Activated T-cell treated with anti-CD3 and anti-CD28 coated beads for 48 hours (primary cell): Measurements from ENCODE around the gene INTS6L.
"Not testable (repeated sequence)": the region's sequence is repeated elsewhere in the genome, so short reads cannot be mapped to it uniquely, and the experiment has no call there.

Experiments used
- DNase-seq: peaks from one replicate; pipeline ENCODE4 v3.0.0-alpha.2; 2020; ENCODE audit warnings: low read depth

The INTS6L gene

DNA sequence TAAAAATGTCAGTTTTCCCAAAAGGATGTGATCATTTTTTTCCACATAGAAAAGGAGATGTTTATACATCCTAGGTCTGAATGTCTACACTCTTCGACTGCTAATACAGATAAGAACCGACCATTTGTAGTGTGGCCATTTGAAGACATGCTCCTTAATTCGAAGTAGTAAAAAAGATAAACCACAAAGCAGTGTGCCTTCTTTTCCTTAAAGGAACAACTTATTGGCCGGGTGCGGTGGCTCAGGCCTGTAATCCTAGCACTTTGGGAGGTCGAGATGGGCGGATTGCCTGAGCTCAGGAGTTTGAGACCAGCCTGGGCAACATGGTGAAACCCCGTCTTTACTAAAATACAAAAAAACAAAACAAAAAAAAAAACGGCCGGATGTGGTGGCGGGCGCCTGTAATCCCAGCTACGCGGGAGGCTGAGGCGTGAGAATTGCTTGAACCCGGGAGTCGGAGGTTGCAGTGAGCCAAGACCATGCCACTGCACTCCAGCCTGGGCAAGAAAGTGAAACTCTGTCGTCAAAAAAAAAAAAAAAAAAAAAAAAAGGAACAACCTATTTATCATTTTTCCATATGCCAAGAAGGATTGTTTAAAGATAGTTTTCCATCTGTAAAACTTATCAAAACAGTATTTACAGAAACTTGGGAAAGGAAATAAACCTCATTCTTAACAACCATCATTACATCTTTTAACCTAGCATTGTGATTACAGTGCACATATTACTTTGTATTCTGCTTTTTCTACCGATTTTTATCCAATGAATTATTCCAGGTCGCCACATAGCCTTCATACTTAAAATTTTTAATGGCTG, 2.6 kb downstream of the INTS6L start:
- DNase-seq, result no peak

GRCh38 chrX:135528254-135528653, 7.8 kb downstream of the INTS6L start:
- no peak for DNase-seq

DNA sequence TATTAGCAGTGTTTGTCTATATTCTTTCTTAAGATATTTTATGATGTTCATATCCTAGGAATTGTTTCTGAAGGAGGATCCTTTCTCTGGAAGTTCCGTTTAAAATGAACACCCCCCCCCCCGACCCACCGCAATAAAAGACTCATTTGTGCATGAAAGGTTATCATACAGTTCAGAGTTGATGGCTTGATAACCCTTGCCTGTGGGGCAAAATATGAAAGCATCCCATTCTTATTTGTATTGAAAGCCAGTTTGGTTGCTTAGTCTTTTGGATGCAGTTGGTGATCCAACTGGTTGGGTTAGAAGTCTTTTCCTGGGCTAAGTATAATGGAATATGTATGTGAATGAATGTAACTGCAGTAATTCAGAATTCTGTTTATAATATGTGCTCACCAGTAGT, 8.3 kb downstream of the INTS6L start:
- DNase-seq, result no peak

DNA sequence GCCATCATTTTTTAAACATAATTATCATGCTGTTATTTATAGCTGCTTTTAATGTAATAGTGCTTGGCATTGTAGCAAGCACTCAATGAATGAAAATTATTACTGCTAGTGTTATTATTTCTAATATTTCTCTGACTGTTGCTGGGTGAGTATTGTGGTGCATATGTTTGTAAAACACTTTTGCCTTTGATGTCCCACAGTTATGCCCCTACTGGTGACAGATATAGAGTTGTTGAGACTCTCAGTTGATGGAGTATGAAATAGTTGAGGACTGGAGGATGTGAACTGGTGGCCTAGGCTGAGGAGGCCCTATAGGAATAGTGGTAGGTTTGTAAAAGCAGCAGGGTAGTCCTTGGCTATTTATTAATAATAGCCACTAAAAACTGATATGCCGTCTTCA, 9.6 kb downstream of the INTS6L start:
- DNase-seq, result no peak

DNA sequence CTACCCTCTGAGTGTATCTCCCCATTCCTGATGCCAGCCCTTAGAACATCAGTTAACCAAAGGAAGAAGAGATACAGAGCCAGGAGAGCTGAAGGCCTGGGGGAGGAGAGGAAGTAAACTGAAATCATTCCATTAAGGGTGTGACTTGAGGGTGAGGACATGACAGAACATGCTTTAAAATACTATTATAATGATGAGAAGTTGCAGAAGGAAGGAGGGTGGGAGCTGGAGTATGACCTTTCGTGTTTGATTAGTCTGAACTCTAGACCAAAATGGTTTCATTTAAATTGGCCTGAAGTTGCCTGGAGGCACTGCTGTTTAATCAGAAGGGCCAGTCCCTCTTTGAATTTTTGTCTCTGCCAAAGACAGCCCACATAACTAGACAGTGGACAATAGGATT, 11.4 kb downstream of the INTS6L start:
- no peak for DNase-seq

GRCh38 chrX:135535077-135535940, 14.8 kb downstream of the INTS6L start:
- no peak for DNase-seq

GRCh38 chrX:135536877-135537276, 16.4 kb downstream of the INTS6L start:
- DNase-seq, result no peak

DNA sequence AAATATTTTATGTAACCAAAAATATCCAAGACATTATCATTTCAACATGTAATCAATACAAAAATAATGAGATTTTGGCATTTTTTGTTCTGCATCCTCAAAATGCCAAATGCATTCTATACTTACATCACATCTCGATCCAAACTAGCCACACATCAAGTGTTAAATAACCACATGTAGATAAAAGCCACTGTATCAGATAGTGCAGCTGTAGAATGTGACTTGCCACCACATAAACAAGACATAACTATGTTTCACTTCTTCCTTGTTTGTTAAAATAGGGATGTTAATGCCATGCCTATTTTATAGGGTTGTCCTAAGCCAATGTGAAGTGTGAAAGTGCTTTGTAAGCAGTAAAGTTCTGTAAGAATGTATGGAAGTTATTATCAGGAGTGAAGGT, 20.9 kb downstream of the INTS6L start:
- no peak for DNase-seq

DNA sequence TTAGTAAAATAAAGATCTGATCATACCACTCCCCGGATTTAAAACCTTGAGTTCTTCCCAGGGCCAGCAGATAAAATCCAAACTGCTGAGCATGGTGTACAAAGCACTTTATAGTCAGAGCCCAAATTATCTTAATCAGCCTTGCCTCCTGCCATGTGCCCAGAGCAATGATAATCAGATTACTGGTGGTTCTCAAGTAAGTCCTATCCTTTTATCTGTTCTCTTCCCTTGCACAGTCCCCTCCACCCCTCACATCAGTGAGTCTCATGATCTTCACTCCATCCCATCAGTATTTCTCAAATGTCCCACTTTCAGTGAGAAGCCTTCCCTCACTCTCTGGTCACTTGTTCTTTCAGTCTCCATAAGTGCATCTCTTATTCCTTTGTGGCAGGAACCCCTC, 22.7 kb downstream of the INTS6L start:
- no peak for DNase-seq

GRCh38 chrX:135543924-135544323, 23.5 kb downstream of the INTS6L start:
- peak; percentile 3 for DNase-seq

DNA sequence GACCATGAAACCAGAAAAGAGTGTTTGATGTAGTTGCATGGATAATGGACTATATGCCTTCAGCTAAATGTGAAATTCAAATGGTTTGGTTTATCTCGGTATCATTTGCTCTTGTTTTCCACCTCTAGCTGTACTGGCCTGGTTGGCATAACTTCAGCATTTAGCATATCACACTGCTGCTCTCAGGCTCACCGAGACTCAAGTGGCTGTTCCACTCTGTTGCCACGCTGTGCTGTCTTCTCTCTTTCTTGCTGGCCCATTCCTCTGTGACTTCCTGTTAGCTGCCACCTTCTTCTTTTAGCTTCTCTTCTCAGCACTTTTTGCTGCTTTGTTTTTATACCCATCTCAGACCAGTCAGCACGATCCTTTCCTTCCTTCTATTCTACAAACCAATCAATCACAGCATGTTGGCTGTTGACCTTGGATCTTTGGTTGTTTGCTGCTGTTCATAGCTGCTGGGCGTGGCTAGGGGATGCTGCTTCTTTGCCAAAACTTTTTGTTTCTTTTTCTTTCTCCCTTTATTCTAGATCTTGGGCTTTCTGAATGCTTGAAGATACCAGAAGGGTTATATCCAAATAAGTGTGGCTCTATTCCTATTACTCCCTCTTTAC, 24.0 kb downstream of the INTS6L start:
- no peak for DNase-seq

DNA sequence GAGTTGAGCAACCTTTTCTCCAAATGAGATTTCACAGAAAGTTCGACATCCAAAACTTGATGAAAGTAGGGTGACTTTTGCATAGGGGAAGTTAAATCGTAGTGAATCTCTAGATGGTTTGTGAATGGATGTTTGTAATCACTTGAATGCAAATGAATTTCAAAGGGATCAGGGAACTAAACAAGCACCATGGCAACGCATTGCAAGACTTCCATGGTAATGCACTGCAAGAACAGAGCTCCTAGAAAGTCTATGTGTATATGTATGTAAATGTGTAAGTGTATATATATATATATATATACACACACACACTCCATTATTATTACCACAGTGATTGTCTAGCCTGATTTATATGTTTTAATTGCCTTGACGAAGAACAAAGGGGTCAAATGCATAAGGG, 27.3 kb downstream of the INTS6L start:
- no peak for DNase-seq

DNA sequence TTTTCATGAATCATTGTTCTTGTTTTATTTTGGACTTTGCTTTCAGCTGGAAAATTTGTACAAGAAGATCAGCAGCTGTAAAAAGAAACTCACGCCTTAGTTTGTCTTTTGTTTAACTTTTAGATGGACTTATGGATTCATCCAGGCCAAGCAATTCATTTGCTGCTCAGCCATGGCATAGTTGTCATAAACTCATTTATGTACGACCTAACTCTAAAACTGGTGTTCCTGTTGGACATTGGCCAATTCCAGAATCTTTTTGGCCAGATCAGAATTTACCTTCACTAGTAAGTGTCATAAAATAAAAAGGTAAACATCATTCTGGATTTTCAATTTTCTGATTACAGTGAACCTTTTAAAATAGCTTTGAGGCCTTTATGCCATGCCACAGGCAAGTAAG, 29.1 kb downstream of the INTS6L start:
- DNase-seq, result no peak

DNA sequence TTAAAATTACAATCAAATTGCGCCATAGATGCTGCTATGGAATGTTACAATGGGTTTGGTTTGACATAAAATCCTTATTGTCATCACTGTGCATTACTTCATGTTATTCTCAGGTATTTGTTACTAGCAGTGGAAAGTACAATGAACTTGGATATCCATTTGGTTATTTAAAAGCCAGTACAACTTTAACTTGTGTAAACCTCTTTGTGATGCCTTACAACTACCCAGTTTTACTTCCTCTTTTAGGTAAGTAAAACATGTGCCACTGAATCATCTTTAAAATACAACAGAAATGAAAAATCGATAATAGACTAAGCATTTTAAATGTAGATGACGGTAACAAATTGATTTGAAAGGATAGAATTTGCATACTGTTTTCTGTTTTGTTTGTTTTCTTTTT, 35.6 kb downstream of the INTS6L start:
- no peak for DNase-seq

GRCh38 chrX:135557344-135557743, 36.9 kb downstream of the INTS6L start:
- no peak for DNase-seq

DNA sequence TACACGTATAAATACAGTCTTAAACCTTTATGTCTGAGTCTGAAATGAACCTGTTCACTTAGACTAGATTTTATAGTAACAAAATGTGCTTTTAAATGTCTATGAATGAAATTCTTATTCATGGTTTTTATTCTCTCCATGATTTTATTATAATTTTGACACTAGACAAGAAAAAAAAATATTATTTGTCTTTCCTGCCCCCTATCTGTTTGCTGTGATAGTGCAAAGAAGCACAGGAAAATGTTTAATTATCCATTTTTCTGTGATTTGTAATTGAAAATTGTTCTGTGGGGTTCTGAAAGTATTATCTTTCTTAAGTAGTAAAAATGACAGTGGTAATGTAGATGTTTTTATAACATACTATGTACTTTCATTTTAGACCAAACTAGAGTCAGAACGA, 52.0 kb downstream of the INTS6L start:
- no peak for DNase-seq

GRCh38 chrX:135581496-135581895, 61.0 kb downstream of the INTS6L start:
- no peak for DNase-seq

DNA sequence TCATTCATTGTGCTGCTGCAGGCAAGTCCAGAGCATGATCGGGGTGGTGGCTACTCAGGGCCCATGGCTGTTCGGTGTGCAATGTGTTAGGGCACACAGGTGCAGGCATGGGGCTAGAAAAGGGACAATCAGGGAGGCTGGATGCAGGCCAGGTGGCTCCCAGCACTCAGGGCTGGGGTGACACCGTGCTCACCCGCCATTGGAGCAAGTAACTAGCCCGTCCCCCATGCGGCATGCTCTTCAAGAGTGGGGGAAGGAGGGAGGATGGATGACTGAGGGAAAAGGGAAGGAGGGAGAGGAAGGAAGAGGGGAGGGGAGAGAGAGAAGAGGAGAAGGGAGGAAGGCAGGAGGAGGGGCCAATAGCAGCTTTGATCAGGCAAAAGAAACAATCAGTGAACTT, 64.7 kb downstream of the INTS6L start:
- no peak for DNase-seq

- DNase-seq, result no peak
These were observed 71.4 kb downstream of the INTS6L start for GRCh38 chrX:135591871-135592270.

DNA sequence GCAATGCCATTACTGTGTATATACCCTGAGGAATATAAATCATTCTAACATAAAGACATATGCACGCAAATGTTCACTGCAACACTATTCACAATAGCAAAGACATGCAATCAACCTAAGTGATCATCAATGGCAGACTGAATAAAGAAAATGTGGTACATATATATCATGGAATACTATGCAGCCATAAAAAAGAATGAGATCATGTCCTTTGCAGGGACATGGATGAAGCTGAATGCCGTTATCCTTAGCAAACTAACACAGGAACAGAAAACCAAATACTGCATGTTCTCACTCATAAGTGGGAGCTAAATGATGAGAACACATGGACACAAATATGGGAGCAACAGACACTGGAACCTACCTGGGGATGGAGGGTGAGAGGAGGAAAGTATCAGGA, 73.6 kb downstream of the INTS6L start:
- not testable (repeated sequence) for DNase-seq

DNA sequence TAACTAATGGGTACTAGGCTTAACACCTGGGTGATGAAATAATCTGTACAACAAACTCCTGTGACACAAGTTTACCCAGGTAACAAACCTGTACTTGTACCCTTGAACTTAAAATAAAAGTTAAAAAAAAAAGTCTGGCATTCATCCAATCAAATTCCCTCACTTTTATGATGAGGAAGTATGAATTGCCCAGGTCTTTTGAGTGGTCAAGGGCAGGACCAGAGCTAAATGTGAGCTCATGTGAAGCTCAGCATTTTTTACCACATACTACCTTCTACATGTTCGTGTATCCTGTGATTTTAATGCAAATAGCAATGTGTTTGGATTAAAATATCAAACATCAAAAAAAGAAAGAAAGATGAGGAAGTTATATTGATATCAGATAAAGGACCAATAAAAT, 74.0 kb downstream of the INTS6L start:
- not testable (repeated sequence) for DNase-seq

GRCh38 chrX:135595543-135595942, 75.1 kb downstream of the INTS6L start:
- no peak for DNase-seq

DNA sequence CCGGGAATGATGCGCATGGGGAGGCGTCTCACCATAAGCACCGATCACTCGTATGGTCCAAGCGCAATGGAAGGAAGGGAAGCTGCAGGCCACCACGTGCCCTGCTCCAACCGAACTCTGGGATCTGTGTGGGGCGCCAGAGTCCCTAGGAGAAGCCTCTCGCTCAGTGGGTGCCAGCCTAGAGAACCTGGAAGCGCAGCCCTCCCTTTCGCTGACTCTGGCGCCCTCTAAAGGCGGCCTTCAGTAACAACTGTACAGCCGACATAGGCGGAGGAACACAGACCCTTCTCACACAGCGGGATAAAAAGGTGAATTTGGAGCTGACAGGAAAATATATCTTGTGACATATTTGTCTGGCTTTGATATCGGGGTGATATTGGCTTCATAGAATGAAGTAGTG, 76.0 kb downstream of the INTS6L start:
- peak; percentile 22 for DNase-seq
